Esophagus (tissue), 2 donors: ENCODE data around the gene ERCC1. TPM values are rescaled to one million over a fixed set of nuclear protein-coding genes. Genes with fewer than 3 reads are reported as not detected.

Experiments used
- H3K27ac ChIP-seq, 2 donors: one replicate each; pipeline ENCODE4 v1.5.1; 2013; ENCODE audit warnings: low read depth in 2 of 2, mild to moderate bottlenecking in 2 of 2, inconsistent platforms in 1 of 2, low read length in 1 of 2, moderate library complexity in 1 of 2
- H3K27me3 ChIP-seq, 2 donors: one replicate each; pipeline ENCODE4 v1.6.1; 2013; ENCODE audit warnings: low read length in 2 of 2, control low read depth in 1 of 2, mild to moderate bottlenecking in 1 of 2; ENCODE audit not compliant: insufficient read depth in 2 of 2, control insufficient read depth in 1 of 2
- H3K36me3 ChIP-seq, 2 donors: one replicate each; pipeline ENCODE4 v1.6.1; 2013; ENCODE audit warnings: low read length in 1 of 2; ENCODE audit not compliant: control insufficient read depth in 2 of 2, insufficient read depth in 2 of 2
- H3K4me1 ChIP-seq, 2 donors: one replicate each; pipeline ENCODE4 v1.6.1; 2013; ENCODE audit warnings: low read length in 1 of 2; ENCODE audit not compliant: control insufficient read depth in 2 of 2, insufficient read depth in 2 of 2
- H3K4me3 ChIP-seq, 2 donors: one replicate each; pipeline ENCODE4 v1.5.1; 2013; ENCODE audit warnings: low read length in 2 of 2, mild to moderate bottlenecking in 2 of 2, low read depth in 1 of 2, moderate library complexity in 1 of 2
- H3K9me3 ChIP-seq, 2 donors: one replicate each; pipeline ENCODE4 v1.6.1; 2013; ENCODE audit warnings: mild to moderate bottlenecking in 2 of 2, low read depth in 1 of 2, low read length in 1 of 2, moderate library complexity in 1 of 2; ENCODE audit not compliant: control insufficient read depth in 2 of 2, insufficient read depth in 1 of 2
- WGBS, 2 donors: extraction: QIAGEN DNeasy Blood & Tissue Kit; methylation state at CpG; one replicate each; pipeline ENCODE4 v1.1.7; 2013; 5-methylcytosine and 5-hydroxymethylcytosine counted together
- polyA plus RNA-seq, 2 donors: library from polyadenylated mRNA; stranded (reverse); fragments of 200-250 nt; gene quantifications; one replicate each; pipeline ENCODE4 v1.2.3, GENCODE V29; 2013
- donor health status: healthy with polysubstance abuse.
- donor health status: Bipolar disorder and iron deficiency.

The ERCC1 gene
- polyA plus RNA-seq, 2 donors, result 33.3 to 33.4 TPM

GRCh38 chr19:45363861-45364459 lies 59.8 kb downstream of the ERCC1 start:
- no peaks in the 10 kb centered on the region for H3K9me3 ChIP-seq
- H3K4me1 ChIP-seq, result no peaks in the 10 kb centered on the region
- H3K27me3 ChIP-seq, result no peaks in the 10 kb centered on the region
- no peak overlapping the region for H3K27ac ChIP-seq
- peaks cover 0 to 30% of the 10 kb centered on the region in 2 donors for H3K36me3 ChIP-seq
- no peak overlapping the region for H3K4me3 ChIP-seq
- whole genome bisulfite sequencing, 2 donors, result 92 to 94% methylated on average over 34 to 44 of the region's 44 CpGs

GRCh38 chr19:45362291-45362690 lies 61.4 kb downstream of the ERCC1 start:
- Histone ChIP-seq H3K4me3 (no peak overlapping the region), H3K36me3 (peaks cover 0 to 32% of the 10 kb centered on the region in 2 donors), H3K27ac (no peak overlapping the region), H3K4me1 (no peaks in the 10 kb centered on the region), H3K9me3 (no peaks in the 10 kb centered on the region), H3K27me3 (no peaks in the 10 kb centered on the region)
- 92% methylated on average over 16 of the region's 16 CpGs for WGBS, 2 donors

DNA sequence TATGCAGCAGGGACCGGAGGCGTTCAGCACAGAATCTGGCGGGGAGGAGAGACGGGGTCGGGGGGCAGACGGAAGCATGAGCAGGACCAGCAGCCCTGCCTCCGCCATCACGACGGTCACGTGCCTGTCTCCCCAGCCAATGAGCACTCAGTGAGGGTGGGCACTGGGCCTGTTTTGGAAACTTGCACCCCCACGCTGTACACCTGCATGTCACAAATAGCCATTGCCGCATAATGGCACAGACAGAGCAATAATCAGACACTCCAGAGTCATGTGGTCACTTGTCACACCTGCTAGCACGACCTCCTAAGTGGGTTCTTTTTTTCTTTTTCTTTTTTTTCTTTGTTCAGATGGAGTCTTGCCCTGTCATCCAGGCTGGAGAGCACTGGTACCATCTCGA lies 62.1 kb downstream of the ERCC1 start:
- no peak overlapping the region for H3K27ac ChIP-seq
- H3K27me3 ChIP-seq, result no peaks in the 10 kb centered on the region
- H3K36me3 ChIP-seq, result peaks cover 0 to 35% of the 10 kb centered on the region in 2 donors
- WGBS, 2 donors, result 93% methylated on average over 14 of the region's 14 CpGs
- no peaks in the 10 kb centered on the region for H3K9me3 ChIP-seq
- no peak overlapping the region for H3K4me3 ChIP-seq
- no peaks in the 10 kb centered on the region for H3K4me1 ChIP-seq

- Histone ChIP-seq H3K4me3 (no peak overlapping the region), H3K9me3 (peaks cover 0 to 4% of the 10 kb centered on the region in 2 donors), H3K27me3 (no peaks in the 10 kb centered on the region), H3K27ac (no peak overlapping the region), H3K36me3 (peaks cover 0 to 38% of the 10 kb centered on the region in 2 donors), H3K4me1 (peaks cover 0 to 2% of the 10 kb centered on the region in 2 donors)
- 92 to 93% methylated on average over 12 of the region's 12 CpGs for WGBS, 2 donors
Measured at GRCh38 chr19:45358213-45358792, 65.4 kb downstream of the ERCC1 start.

- Histone ChIP-seq H3K4me1 (peaks cover 0 to 2% of the 10 kb centered on the region in 2 donors), H3K36me3 (peaks cover 0 to 39% of the 10 kb centered on the region in 2 donors), H3K4me3 (no peak overlapping the region), H3K9me3 (peaks cover 0 to 4% of the 10 kb centered on the region in 2 donors), H3K27ac (no peak overlapping the region), H3K27me3 (no peaks in the 10 kb centered on the region)
- WGBS, 2 donors, result 89 to 91% methylated on average over 11 of the region's 11 CpGs
Measured at GRCh38 chr19:45357445-45357783, 66.3 kb downstream of the ERCC1 start.

Other genes starting within 250 kb of the ERCC1 start
- 10 to 100 TPM; 25.9 to 26.4 TPM for gene TRAPPC6A, start 245.7 kb downstream of the ERCC1 start, polyA plus RNA-seq
- 1 to 10 TPM; 2.2 to 3.1 TPM for gene BLOC1S3, start 245.1 kb downstream of the ERCC1 start, polyA plus RNA-seq
- gene EXOC3L2, start 178.5 kb downstream of the ERCC1 start, polyA plus RNA-seq, result 1 to 10 TPM; 1.3 to 1.5 TPM
- gene MARK4, start 172.6 kb downstream of the ERCC1 start, polyA plus RNA-seq, result 10 to 100 TPM; 11.9 to 15.9 TPM
- gene CKM, start 101.0 kb downstream of the ERCC1 start, polyA plus RNA-seq, result under 1 TPM; 0.14 to 0.74 TPM
- 10 to 100 TPM; 15.0 to 24.2 TPM for gene KLC3, start 83.2 kb downstream of the ERCC1 start, polyA plus RNA-seq
- 1 to 10 TPM; 6.1 to 8.8 TPM for gene ERCC2, start 53.3 kb downstream of the ERCC1 start, polyA plus RNA-seq
- 100 to 1,000 TPM; 163 to 233 TPM for gene PPP1R13L, start 18.8 kb downstream of the ERCC1 start, polyA plus RNA-seq
- gene POLR1G, start 17.3 kb downstream of the ERCC1 start, polyA plus RNA-seq, result 1 to 10 TPM; 6.3 to 6.8 TPM
- gene FOSB, start 44.1 kb upstream of the ERCC1 start, polyA plus RNA-seq, result 10 to 100 TPM in 1 of 2 donors, 1 to 10 TPM in 1; 1.1 to 13.8 TPM
- 1 to 10 TPM; 2.4 to 5.1 TPM for gene RTN2, start 73.1 kb upstream of the ERCC1 start, polyA plus RNA-seq
- 1 to 10 TPM; 2.3 to 2.5 TPM for gene PPM1N, start 74.5 kb upstream of the ERCC1 start, polyA plus RNA-seq
- gene VASP, start 83.6 kb upstream of the ERCC1 start, polyA plus RNA-seq, result 10 to 100 TPM; 35.5 to 36.5 TPM
- 1 to 10 TPM; 4.0 to 4.6 TPM for gene OPA3, start 160.9 kb upstream of the ERCC1 start, polyA plus RNA-seq
- gene GPR4, start 178.3 kb upstream of the ERCC1 start, polyA plus RNA-seq, result under 1 TPM; 0.83 to 0.85 TPM
- 10 to 100 TPM; 55.3 to 56.5 TPM for gene EML2, start 215.5 kb upstream of the ERCC1 start, polyA plus RNA-seq
- 1 to 10 TPM in 1 of 2 donors, under 1 TPM in 1; 0.62 to 2.1 TPM for gene GIPR, start 244.3 kb upstream of the ERCC1 start, polyA plus RNA-seq